ENCODE data around the gene USP31. TPM values are rescaled to one million over a fixed set of nuclear protein-coding genes. Genes with fewer than 3 reads are reported as not detected.

The USP31 gene
- total RNA-seq, 1 donor from 2014 or later = 11.8 TPM

DNA sequence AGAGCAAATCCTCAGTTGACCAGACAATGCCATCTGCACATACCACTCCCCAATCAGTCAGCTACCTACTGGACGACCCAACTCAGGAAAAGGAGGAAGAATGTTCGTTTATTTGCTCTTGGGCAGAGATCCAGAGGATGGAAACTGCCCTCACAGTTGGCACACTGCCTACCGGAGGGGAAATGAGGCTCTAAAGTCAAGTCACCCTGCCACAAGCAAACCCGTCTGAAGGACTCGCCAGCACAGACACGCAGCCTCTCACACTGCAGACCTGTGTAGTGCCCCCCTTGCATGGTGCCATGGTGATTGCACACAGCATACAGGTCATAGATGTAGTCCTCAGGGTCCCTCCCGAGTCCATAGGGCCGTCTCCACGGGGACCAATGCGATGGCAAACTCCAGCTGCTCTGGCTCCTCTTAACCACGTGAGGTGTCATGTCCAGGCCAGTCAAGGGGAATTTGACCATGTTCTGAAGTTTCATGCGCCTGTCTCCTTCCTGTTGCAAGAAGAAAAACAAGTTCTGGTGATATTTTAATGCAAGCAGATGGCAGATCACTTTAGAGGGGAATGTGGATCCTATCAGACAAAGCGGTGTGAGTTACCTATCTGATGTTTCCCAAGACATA is 69.5 kb downstream of the USP31 start:
- no peak overlapping the region for H3K4me3 ChIP-seq (ENCODE audit: low read depth, low read length)
- TF ChIP-seq, protein P1, sequence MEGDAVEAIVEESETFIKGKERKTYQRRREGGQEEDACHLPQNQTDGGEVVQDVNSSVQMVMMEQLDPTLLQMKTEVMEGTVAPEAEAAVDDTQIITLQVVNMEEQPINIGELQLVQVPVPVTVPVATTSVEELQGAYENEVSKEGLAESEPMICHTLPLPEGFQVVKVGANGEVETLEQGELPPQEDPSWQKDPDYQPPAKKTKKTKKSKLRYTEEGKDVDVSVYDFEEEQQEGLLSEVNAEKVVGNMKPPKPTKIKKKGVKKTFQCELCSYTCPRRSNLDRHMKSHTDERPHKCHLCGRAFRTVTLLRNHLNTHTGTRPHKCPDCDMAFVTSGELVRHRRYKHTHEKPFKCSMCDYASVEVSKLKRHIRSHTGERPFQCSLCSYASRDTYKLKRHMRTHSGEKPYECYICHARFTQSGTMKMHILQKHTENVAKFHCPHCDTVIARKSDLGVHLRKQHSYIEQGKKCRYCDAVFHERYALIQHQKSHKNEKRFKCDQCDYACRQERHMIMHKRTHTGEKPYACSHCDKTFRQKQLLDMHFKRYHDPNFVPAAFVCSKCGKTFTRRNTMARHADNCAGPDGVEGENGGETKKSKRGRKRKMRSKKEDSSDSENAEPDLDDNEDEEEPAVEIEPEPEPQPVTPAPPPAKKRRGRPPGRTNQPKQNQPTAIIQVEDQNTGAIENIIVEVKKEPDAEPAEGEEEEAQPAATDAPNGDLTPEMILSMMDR (conservative IDR thresholded peaks at IDR 0.05; ENCODE audit: low read depth, low read length) = no peak
- no peak for DNase-seq (ENCODE audit: low read depth)

DNA sequence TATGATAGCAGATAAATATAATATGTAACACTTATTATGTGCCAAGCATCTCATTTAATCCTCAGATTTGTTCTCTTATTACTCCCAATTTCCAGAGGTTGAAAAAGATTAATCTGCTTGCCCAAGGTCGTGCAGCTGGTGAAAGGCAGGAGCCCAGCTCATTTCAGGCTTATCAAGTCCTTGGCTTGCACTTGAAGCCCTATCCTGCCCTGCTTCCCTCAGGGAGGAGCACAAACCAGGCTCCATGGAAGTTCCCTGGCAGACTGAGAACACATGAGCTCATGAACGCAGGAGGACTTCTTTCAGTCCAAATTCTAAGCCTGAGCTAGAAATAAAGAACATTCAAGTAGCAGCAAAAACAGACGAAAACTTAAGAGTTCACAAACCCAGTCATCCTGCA is 74.8 kb downstream of the USP31 start:
- no peak for DNase-seq (ENCODE audit: low read depth)
- H3K4me3 ChIP-seq (ENCODE audit: low read depth, low read length) = no peak overlapping the region
- TF ChIP-seq, protein P1 (conservative IDR thresholded peaks at IDR 0.05; ENCODE audit: low read depth, low read length) = no peak

DNA sequence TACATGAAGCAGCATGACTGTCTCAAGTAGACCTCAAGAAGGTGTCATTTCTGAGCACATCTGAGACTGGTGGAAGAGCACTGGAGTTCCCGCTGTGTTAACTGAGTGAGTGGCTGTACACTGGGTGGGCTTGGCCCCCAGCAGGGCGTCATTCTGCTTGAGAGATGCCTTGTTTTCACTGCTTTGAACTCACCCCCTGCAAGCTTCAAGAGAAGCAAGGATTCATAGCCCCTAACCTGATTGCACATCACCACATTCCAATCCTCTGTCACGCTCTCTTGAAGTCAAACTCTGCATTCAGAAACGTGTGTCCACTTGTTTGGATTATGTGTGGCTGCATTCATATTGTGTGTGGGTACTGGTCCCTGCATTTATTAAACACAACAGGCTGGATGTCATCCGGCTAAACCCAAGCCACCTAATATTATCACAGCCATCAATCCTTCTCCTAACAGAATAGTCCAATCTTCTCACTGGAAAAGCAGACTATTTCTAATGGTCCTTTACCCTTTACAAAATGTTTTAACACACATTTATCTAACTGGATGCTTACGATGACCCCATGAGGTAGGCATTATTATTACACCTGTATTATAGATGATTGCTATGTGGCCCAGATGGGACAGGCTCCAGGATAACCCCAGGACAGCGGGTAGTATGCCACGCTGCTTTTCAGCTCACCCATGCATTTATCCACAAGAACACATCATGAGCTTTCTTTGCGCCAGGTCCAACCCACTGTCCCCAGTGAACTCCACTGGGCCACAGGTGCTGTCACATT is 76.3 kb downstream of the USP31 start:
- no peak overlapping the region for H3K4me3 ChIP-seq (ENCODE audit: low read depth, low read length)
- TF ChIP-seq, protein P1 (conservative IDR thresholded peaks at IDR 0.05; ENCODE audit: low read depth, low read length) = peak; percentile 9
- peak; percentile 12 for DNase-seq (ENCODE audit: low read depth)

DNA sequence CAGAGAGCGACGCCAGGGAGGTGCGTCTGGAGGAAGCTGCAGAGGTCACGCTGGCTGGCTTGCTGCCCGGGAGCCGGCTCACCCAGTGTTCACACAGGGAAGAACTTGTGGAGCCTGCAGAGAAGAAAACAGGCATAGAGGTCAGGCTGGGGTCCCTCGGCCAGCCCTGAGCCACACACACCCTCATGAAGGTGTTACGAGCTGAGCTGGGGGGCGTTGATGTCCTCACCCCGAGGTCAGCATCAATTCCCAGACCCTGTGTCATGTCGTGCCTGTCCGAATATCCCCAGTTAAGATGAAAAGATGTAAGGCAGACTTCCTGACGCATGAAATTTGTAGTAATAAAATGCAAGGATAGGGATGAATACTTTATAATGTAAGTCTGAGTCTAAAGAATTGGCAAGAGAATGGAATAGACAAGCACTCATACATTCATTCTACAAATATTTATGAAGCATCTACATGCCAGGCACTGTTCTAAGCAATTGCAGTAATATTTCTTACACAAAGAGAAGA is 77.1 kb downstream of the USP31 start:
- DNase-seq (ENCODE audit: low read depth) = peak; percentile 19
- TF ChIP-seq, protein P1 (conservative IDR thresholded peaks at IDR 0.05; ENCODE audit: low read depth, low read length) = no peak
- H3K4me3 ChIP-seq (ENCODE audit: low read depth, low read length) = no peak overlapping the region

DNA sequence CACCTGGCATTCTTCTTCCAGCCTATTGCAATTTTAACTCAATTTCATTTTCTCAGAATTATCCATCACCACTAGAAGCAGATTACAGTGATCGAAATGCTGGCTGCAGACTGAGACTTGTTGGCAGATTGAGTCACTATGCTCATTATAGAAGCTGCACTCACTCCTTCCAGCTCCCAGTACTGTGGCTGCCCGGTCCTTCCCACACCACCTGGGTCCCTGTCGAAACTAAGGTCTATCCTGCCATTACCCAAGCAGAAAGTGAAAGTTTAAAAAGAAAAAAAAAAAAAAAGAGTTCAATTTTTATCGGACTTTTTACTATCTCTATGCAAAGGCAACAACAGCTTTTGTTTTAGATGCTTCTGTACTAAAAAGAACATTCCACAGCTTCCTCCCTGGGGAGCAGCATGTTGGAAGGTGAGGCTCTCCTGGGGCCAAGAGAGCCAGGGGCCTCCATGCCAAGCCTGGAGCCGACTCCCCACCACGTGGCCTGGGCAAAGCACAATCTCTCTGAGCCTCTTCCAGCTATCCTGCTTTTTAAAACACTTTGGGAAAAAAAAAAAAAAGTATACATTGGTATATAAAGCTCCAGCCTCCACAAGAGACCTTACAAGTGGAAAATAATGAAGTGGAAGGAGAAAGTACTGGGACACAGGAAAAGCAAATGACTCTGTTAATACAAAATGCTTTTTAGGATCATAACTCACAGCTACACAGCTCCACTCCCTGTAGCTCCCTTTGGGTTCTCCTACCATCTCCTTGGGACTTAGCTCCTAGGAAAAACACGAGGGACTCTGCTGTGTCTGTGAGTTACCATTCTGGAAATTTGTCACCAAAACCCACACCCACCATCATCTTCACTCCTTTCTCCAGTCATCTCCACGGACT is 77.8 kb downstream of the USP31 start:
- DNase-seq (ENCODE audit: low read depth) = no peak
- TF ChIP-seq, protein P1 (conservative IDR thresholded peaks at IDR 0.05; ENCODE audit: low read depth, low read length) = no peak
- H3K4me3 ChIP-seq (ENCODE audit: low read depth, low read length) = no peak overlapping the region

DNA sequence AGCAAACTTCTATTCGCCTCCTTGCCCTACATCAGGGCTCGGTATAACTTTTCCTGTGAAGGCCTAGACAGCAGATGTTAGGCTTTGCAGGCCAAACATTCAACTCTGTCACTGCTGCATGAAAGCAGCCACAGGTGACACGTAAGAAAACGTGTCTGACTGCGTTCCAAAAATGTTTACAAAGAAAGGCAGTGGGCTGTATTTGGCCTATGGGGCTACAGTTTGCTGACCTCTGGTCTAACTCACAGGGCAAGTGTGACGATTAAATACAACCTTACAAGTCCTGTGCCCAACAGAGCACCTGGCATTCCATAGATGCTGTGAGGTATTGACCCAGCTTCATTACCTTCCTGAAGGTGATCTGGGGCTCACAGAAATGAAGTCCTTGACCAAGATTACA is 79.4 kb downstream of the USP31 start:
- no peak for DNase-seq (ENCODE audit: low read depth)
- TF ChIP-seq, protein P1 (conservative IDR thresholded peaks at IDR 0.05; ENCODE audit: low read depth, low read length) = no peak
- no peak overlapping the region for H3K4me3 ChIP-seq (ENCODE audit: low read depth, low read length)
